HG02885 (cell line): ENCODE results near the gene TRAK2.

ENCODE experiments used
- ATAC-seq: cut with Tn5 transposase; IDR thresholded peaks from one replicate; pipeline ENCODE4 v1.9.1; 2021; ENCODE audit warnings: mild to moderate bottlenecking; ENCODE audit not compliant: unreplicated experiment, poor library complexity

TRAK2 gene

GRCh38 chr2:201366146-201366545 is 85.1 kb downstream of the TRAK2 start:
- no peak for ATAC-seq

GRCh38 chr2:201363857-201364560 is 87.2 kb downstream of the TRAK2 start:
- peak; percentile 61 for ATAC-seq

- no peak for ATAC-seq
These were observed 88.9 kb downstream of the TRAK2 start for GRCh38 chr2:201362396-201362795.

GRCh38 chr2:201361078-201361733 is 90.1 kb downstream of the TRAK2 start:
- ATAC-seq, result no peak

- no peak for ATAC-seq
These were observed 91.0 kb downstream of the TRAK2 start for GRCh38 chr2:201360256-201360655.

- no peak for ATAC-seq
These were observed 92.6 kb downstream of the TRAK2 start for GRCh38 chr2:201358684-201359083.

- no peak for ATAC-seq
These were observed 94.0 kb downstream of the TRAK2 start, which contains the start of gene FLACC1 for GRCh38 chr2:201357221-201357620. FLACC1 (minus strand) TSS chr2:201357345; CDS start chr2:201351404, 5,941 bp downstream.

GRCh38 chr2:201353116-201353515 is 98.1 kb downstream of the TRAK2 start:
- ATAC-seq, result no peak

- no peak for ATAC-seq
These were observed 100.4 kb downstream of the TRAK2 start for GRCh38 chr2:201350879-201351278.

- no peak for ATAC-seq
These were observed 101.7 kb downstream of the TRAK2 start for GRCh38 chr2:201349601-201350000.

GRCh38 chr2:201348758-201349157 is 102.5 kb downstream of the TRAK2 start:
- ATAC-seq, result no peak

- ATAC-seq, result no peak
These were observed 104.1 kb downstream of the TRAK2 start for GRCh38 chr2:201347138-201347537.

- no peak for ATAC-seq
These were observed 105.5 kb downstream of the TRAK2 start for GRCh38 chr2:201345625-201346213.

- ATAC-seq, result peak; percentile 85
These were observed 106.4 kb downstream of the TRAK2 start for GRCh38 chr2:201344663-201345366.

- no peak for ATAC-seq
These were observed 107.7 kb downstream of the TRAK2 start for GRCh38 chr2:201343559-201343958.

GRCh38 chr2:201342923-201343322 is 108.3 kb downstream of the TRAK2 start:
- ATAC-seq, result no peak

GRCh38 chr2:201329409-201329808 is 121.8 kb downstream of the TRAK2 start:
- ATAC-seq, result no peak

GRCh38 chr2:201327678-201328077 is 123.6 kb downstream of the TRAK2 start:
- ATAC-seq, result no peak
